HEK293 (cell line): ENCODE data around the gene SLC11A2.

ENCODE experiments used
- GLI2 ChIP-seq: fragments of 450-650 bp; formaldehyde crosslinking; IDR thresholded peaks from 2 replicates; pipeline ENCODE4; 2017; ENCODE audit warnings: missing biosample characterization, missing genetic modification characterization, low read depth, borderline replicate concordance
- PRDM10 ChIP-seq: fragments of 450-650 bp; formaldehyde crosslinking; IDR thresholded peaks from 2 replicates; pipeline ENCODE4 v1.5.1; 2016; ENCODE audit warnings: missing biosample characterization, missing genetic modification characterization
- ZBTB20 ChIP-seq: fragments of 450-650 bp; formaldehyde crosslinking; IDR thresholded peaks from 2 replicates; pipeline ENCODE4 v1.5.1; 2016; ENCODE audit warnings: missing biosample characterization, missing genetic modification characterization
- ZNF18 ChIP-seq: fragments of 450-650 bp; formaldehyde crosslinking; IDR thresholded peaks from 2 replicates; pipeline ENCODE4 v1.5.1; 2016; ENCODE audit warnings: missing biosample characterization, missing genetic modification characterization
- ZNF202 ChIP-seq: fragments of 450-650 bp; formaldehyde crosslinking; IDR thresholded peaks from 2 replicates; pipeline ENCODE4 v1.5.1; 2016; ENCODE audit warnings: missing biosample characterization, missing genetic modification characterization, borderline replicate concordance
- ZNF366 ChIP-seq: fragments of 450-650 bp; formaldehyde crosslinking; conservative IDR thresholded peaks from 2 replicates; pipeline ENCODE4 v1.5.1; 2016; ENCODE audit warnings: missing biosample characterization, missing genetic modification characterization
- ZNF391 ChIP-seq: fragments of 450-650 bp; formaldehyde crosslinking; IDR thresholded peaks from 2 replicates; pipeline ENCODE4 v1.5.1; 2016; ENCODE audit warnings: low read depth, missing biosample characterization, missing genetic modification characterization, borderline replicate concordance
- ZNF48 ChIP-seq: fragments of 450-650 bp; formaldehyde crosslinking; IDR thresholded peaks from 2 replicates; pipeline ENCODE4 v1.5.1; 2016; ENCODE audit warnings: missing biosample characterization, missing genetic modification characterization
- ZNF529 ChIP-seq: fragments of 450-650 bp; formaldehyde crosslinking; IDR thresholded peaks from 2 replicates; pipeline ENCODE4 v1.5.1; 2017; ENCODE audit warnings: missing genetic modification characterization, missing biosample characterization; ENCODE audit not compliant: insufficient replicate concordance
- TF ChIP-seq, protein P1 (sequence below): fragments of 450-650 bp; formaldehyde crosslinking; IDR thresholded peaks from 2 replicates; pipeline ENCODE4 v1.5.1; 2016; ENCODE audit warnings: missing biosample characterization, missing genetic modification characterization
- TF ChIP-seq, protein P2 (sequence below): fragments of 450-650 bp; formaldehyde crosslinking; IDR thresholded peaks from 2 replicates; pipeline ENCODE4 v1.5.1; 2016; ENCODE audit warnings: missing biosample characterization, missing genetic modification characterization

DNA sequence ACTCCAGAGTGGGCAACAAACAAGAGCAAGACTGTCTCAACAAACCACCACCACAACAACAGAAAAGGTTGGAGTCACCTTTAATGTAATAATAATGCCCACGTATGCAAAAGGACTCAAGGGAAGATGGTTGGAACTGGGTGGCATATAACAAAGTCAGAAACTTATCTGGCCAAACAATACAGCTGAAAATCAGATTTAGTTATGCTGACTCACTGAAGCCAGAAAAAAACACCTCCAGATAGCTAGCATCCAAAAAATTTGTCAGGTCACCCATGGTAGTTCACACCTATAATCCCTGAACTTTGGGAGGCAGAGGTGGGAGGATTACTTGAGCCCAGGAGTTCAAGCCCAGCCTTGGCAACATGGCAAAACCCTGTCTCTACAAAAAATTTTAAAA lies 24.4 kb downstream of the SLC11A2 start:
- TF ChIP-seq ZBTB20 (tag by site-specific recombination) (no peak), GLI2 (no peak), ZNF529 (tag by site-specific recombination) (no peak), ZNF366 (tag by site-specific recombination) (no peak), ZNF391 (tag by site-specific recombination) (no peak), ZNF202 (tag by site-specific recombination) (no peak), ZNF18 (tag by site-specific recombination) (no peak), PRDM10 (no peak), ZNF48 (no peak)
- TF ChIP-seq, protein P1, sequence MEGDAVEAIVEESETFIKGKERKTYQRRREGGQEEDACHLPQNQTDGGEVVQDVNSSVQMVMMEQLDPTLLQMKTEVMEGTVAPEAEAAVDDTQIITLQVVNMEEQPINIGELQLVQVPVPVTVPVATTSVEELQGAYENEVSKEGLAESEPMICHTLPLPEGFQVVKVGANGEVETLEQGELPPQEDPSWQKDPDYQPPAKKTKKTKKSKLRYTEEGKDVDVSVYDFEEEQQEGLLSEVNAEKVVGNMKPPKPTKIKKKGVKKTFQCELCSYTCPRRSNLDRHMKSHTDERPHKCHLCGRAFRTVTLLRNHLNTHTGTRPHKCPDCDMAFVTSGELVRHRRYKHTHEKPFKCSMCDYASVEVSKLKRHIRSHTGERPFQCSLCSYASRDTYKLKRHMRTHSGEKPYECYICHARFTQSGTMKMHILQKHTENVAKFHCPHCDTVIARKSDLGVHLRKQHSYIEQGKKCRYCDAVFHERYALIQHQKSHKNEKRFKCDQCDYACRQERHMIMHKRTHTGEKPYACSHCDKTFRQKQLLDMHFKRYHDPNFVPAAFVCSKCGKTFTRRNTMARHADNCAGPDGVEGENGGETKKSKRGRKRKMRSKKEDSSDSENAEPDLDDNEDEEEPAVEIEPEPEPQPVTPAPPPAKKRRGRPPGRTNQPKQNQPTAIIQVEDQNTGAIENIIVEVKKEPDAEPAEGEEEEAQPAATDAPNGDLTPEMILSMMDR = no peak
- TF ChIP-seq, protein P2, sequence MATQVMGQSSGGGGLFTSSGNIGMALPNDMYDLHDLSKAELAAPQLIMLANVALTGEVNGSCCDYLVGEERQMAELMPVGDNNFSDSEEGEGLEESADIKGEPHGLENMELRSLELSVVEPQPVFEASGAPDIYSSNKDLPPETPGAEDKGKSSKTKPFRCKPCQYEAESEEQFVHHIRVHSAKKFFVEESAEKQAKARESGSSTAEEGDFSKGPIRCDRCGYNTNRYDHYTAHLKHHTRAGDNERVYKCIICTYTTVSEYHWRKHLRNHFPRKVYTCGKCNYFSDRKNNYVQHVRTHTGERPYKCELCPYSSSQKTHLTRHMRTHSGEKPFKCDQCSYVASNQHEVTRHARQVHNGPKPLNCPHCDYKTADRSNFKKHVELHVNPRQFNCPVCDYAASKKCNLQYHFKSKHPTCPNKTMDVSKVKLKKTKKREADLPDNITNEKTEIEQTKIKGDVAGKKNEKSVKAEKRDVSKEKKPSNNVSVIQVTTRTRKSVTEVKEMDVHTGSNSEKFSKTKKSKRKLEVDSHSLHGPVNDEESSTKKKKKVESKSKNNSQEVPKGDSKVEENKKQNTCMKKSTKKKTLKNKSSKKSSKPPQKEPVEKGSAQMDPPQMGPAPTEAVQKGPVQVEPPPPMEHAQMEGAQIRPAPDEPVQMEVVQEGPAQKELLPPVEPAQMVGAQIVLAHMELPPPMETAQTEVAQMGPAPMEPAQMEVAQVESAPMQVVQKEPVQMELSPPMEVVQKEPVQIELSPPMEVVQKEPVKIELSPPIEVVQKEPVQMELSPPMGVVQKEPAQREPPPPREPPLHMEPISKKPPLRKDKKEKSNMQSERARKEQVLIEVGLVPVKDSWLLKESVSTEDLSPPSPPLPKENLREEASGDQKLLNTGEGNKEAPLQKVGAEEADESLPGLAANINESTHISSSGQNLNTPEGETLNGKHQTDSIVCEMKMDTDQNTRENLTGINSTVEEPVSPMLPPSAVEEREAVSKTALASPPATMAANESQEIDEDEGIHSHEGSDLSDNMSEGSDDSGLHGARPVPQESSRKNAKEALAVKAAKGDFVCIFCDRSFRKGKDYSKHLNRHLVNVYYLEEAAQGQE = no peak
